ENCODE data around the gene PAPSS2. TPM values are rescaled to one million over a fixed set of nuclear protein-coding genes. Genes with fewer than 3 reads are reported as not detected.
A peak's percentile ranks its signal among the peaks of the same experiment; 100 is the strongest.

PAPSS2 gene
- total and polyA plus RNA-seq, 2 experiments from 2014 or later: 2.4 to 6.4 TPM

- Histone ChIP-seq H3K27me3 (no peaks in the 10 kb centered on the region), H3K9me3 (ENCODE audit: low read depth) (no peaks in the 10 kb centered on the region), H3K4me1 (ENCODE audit: low read depth) (no peaks in the 10 kb centered on the region), H3K27ac (no peak overlapping the region), H3K36me3 (peaks cover 26% of the 10 kb centered on the region), H3K4me3 (no peak overlapping the region)
- TF ChIP-seq CTCF (IDR thresholded peaks at IDR 0.05; ENCODE audit: low read depth, low read length): no peak
- peak in 1 of 2 donors; percentile 69 for DNase-seq (ENCODE audit: low read depth in 1 of 2, low spot score in 1 of 2)
Observed at GRCh38 chr10:87761892-87762291, 102.2 kb downstream of the PAPSS2 start.

- H3K4me3 ChIP-seq: no peak overlapping the region
- H3K36me3 ChIP-seq: peaks cover 29% of the 10 kb centered on the region
- TF ChIP-seq CTCF (IDR thresholded peaks at IDR 0.05; ENCODE audit: low read depth, low read length): no peak
Observed at GRCh38 chr10:87763086-87763861, 103.6 kb downstream of the PAPSS2 start.

GRCh38 chr10:87764072-87764934, 104.6 kb downstream of the PAPSS2 start:
- H3K27me3 ChIP-seq: no peaks in the 10 kb centered on the region
- H3K9me3 ChIP-seq (ENCODE audit: low read depth): no peaks in the 10 kb centered on the region
- H3K4me1 ChIP-seq (ENCODE audit: low read depth): no peaks in the 10 kb centered on the region
- no peak for TF ChIP-seq CTCF (IDR thresholded peaks at IDR 0.05; ENCODE audit: low read depth, low read length)
- peaks cover 36% of the 10 kb centered on the region for H3K36me3 ChIP-seq
- H3K27ac ChIP-seq: no peak overlapping the region
- H3K4me3 ChIP-seq: no peak overlapping the region
- DNase-seq (ENCODE audit: low read depth in 1 of 2, low spot score in 1 of 2): no peak

More at GRCh38 chr10:87763086-87763861, 103.6 kb downstream of the PAPSS2 start:
- Histone ChIP-seq H3K27ac (no peak overlapping the region), H3K4me1 (ENCODE audit: low read depth) (no peaks in the 10 kb centered on the region), H3K27me3 (no peaks in the 10 kb centered on the region), H3K9me3 (ENCODE audit: low read depth) (no peaks in the 10 kb centered on the region)
- DNase-seq (ENCODE audit: low read depth in 1 of 2, low spot score in 1 of 2): no peak

- no peak for TF ChIP-seq CTCF (IDR thresholded peaks at IDR 0.05; ENCODE audit: low read depth, low read length)
- no peaks in the 10 kb centered on the region for H3K4me1 ChIP-seq (ENCODE audit: low read depth)
- no peak for DNase-seq (ENCODE audit: low read depth in 1 of 2, low spot score in 1 of 2)
- no peak overlapping the region for H3K4me3 ChIP-seq
- no peaks in the 10 kb centered on the region for H3K27me3 ChIP-seq
- H3K27ac ChIP-seq: no peak overlapping the region
- no peaks in the 10 kb centered on the region for H3K9me3 ChIP-seq (ENCODE audit: low read depth)
- H3K36me3 ChIP-seq: peaks cover 37% of the 10 kb centered on the region
Observed at GRCh38 chr10:87765666-87766376, 106.1 kb downstream of the PAPSS2 start.

- no peaks in the 10 kb centered on the region for H3K9me3 ChIP-seq (ENCODE audit: low read depth)
- peaks cover 40% of the 10 kb centered on the region for H3K36me3 ChIP-seq
- peak in 1 of 2 donors; percentile 44 for DNase-seq (ENCODE audit: low read depth in 1 of 2, low spot score in 1 of 2)
- no peaks in the 10 kb centered on the region for H3K27me3 ChIP-seq
- no peak overlapping the region for H3K27ac ChIP-seq
- TF ChIP-seq CTCF (IDR thresholded peaks at IDR 0.05; ENCODE audit: low read depth, low read length): no peak
- no peak overlapping the region for H3K4me3 ChIP-seq
- H3K4me1 ChIP-seq (ENCODE audit: low read depth): no peaks in the 10 kb centered on the region
Observed at GRCh38 chr10:87767253-87767652, 107.6 kb downstream of the PAPSS2 start.

All from cardiac muscle cell (in vitro differentiated cells and primary cell).